GM23338 (cell line): ENCODE results near the gene WDR41. TPM values are rescaled to one million over a fixed set of nuclear protein-coding genes. Genes with fewer than 3 reads are reported as not detected.

Experiments used
- ATAC-seq: fragments of 200-7000 bp; cut with Tn5 transposase; 3 replicates; pipeline ENCODE4 v1.9.1; 2020
- DNase-seq: peaks from one replicate; pipeline ENCODE4 v3.0.0-alpha.2; 2015; ENCODE audit warnings: low spot score
- H2AFZ ChIP-seq: fragments of 200-600 bp; sonication (generic); 2 replicates; pipeline ENCODE4 v1.8.0; 2016; ENCODE audit warnings: antibody characterized with exemption, mild to moderate bottlenecking, moderate library complexity
- H3F3A ChIP-seq: fragments of 200-600 bp; sonication (generic); replicated peaks from 2 replicates; pipeline ENCODE4 v1.8.0; 2017; ENCODE audit warnings: antibody characterized with exemption, mixed run types, low read depth
- H3K27ac ChIP-seq: fragments of 200-600 bp; sonication (generic); 2 replicates; pipeline ENCODE4 v1.6.1; 2016; ENCODE audit warnings: low read depth
- H3K27me3 ChIP-seq: fragments of 200-600 bp; sonication (generic); 2 replicates; pipeline ENCODE4 v1.8.0; 2016; ENCODE audit warnings: mild to moderate bottlenecking, mixed run types, moderate library complexity; ENCODE audit not compliant: insufficient read depth
- H3K36me3 ChIP-seq: fragments of 200-600 bp; sonication (generic); 2 replicates; pipeline ENCODE4 v1.8.0; 2016; ENCODE audit warnings: mild to moderate bottlenecking; ENCODE audit not compliant: insufficient read depth
- H3K4me1 ChIP-seq: fragments of 200-600 bp; sonication (generic); 2 replicates; pipeline ENCODE4 v1.8.0; 2016; ENCODE audit warnings: mild to moderate bottlenecking, moderate library complexity; ENCODE audit not compliant: insufficient read depth
- H3K4me2 ChIP-seq: fragments of 200-600 bp; sonication (generic); 2 replicates; pipeline ENCODE4 v1.7.1; 2017; ENCODE audit warnings: mixed run types
- H3K4me3 ChIP-seq: fragments of 200-600 bp; sonication (generic); 2 replicates; pipeline ENCODE4 v1.6.1; 2016; ENCODE audit warnings: mixed run types
- H3K79me2 ChIP-seq: fragments of 200-600 bp; sonication (generic); replicated peaks from 2 replicates; pipeline ENCODE4 v1.8.0; 2017; ENCODE audit warnings: mild to moderate bottlenecking; ENCODE audit not compliant: insufficient read depth
- H3K9me2 ChIP-seq: fragments of 200-600 bp; sonication (generic); 2 replicates; pipeline ENCODE4 v1.8.0; 2017; ENCODE audit not compliant: insufficient read depth
- H4K20me1 ChIP-seq: fragments of 200-600 bp; sonication (generic); replicated peaks from 2 replicates; pipeline ENCODE4 v1.8.0; 2017; ENCODE audit warnings: mild to moderate bottlenecking; ENCODE audit not compliant: insufficient read depth
- H3K27ac Mint-ChIP-seq: 2 replicates; pipeline ENCODE4 v1.8.0; 2020; ENCODE audit warnings: inconsistent platforms, mild to moderate bottlenecking, moderate library complexity, mixed read lengths
- H3K27me3 Mint-ChIP-seq: 3 replicates; pipeline ENCODE4 v1.8.0; 2022; ENCODE audit warnings: low read depth, mild to moderate bottlenecking, moderate library complexity, mixed read lengths, inconsistent platforms; ENCODE audit not compliant: insufficient read depth, poor library complexity
- H3K36me3 Mint-ChIP-seq: 3 replicates; pipeline ENCODE4 v1.8.0; 2021; ENCODE audit warnings: low read depth, mild to moderate bottlenecking, inconsistent platforms, moderate library complexity, mixed read lengths
- H3K4me1 Mint-ChIP-seq: 3 replicates; pipeline ENCODE4 v1.8.0; 2020; ENCODE audit warnings: mild to moderate bottlenecking, inconsistent platforms, mixed read lengths
- H3K4me3 Mint-ChIP-seq: 3 replicates; pipeline ENCODE4 v1.8.0; 2021; ENCODE audit warnings: moderate library complexity, mild to moderate bottlenecking, inconsistent platforms, mixed read lengths
- H3K9me3 Mint-ChIP-seq: 3 replicates; pipeline ENCODE4 v1.8.0; 2020; ENCODE audit warnings: moderate library complexity, mild to moderate bottlenecking, inconsistent platforms, mixed read lengths
- CREB1 ChIP-seq: fragments of 250-450 bp; sonication (Bioruptor Pico); IDR thresholded peaks from 2 replicates; pipeline ENCODE4 v1.5.0; 2020; ENCODE audit warnings: low read depth, mild to moderate bottlenecking, moderate library complexity
- CTCF ChIP-seq, 2 experiments: fragments of 200-600 bp in 1 of 2; sonication (generic) in 1 of 2; conservative IDR thresholded peaks; 2 replicates each; pipeline versions ENCODE4 v1.5.1 to v1.6.1; 2016 to 2017; ENCODE audit warnings: antibody characterized with exemption in 2 of 2, low read depth in 2 of 2, mild to moderate bottlenecking in 2 of 2, moderate library complexity in 1 of 2
- ETS1 ChIP-seq: IDR thresholded peaks from 2 replicates; pipeline ENCODE4 v1.6.1; 2016; ENCODE audit warnings: antibody characterized with exemption
- EZH2 ChIP-seq: fragments of 200-600 bp; sonication (generic); IDR thresholded peaks from one replicate; pipeline ENCODE4 v1.8.0; 2017; ENCODE audit warnings: antibody characterized with exemption, mild to moderate bottlenecking, low read depth; ENCODE audit not compliant: unreplicated experiment
- EZH2phosphoT487 ChIP-seq: fragments of 200-600 bp; sonication (generic); IDR thresholded peaks from one replicate; pipeline ENCODE4 v1.8.1; 2018; ENCODE audit warnings: antibody characterized with exemption; ENCODE audit not compliant: unreplicated experiment
- JUNB ChIP-seq: IDR thresholded peaks from one replicate; pipeline ENCODE4 v1.6.1; 2016; ENCODE audit warnings: antibody characterized with exemption; ENCODE audit not compliant: unreplicated experiment
- NANOG ChIP-seq: IDR thresholded peaks from 2 replicates; pipeline ENCODE4 v1.6.1; 2016; ENCODE audit warnings: antibody characterized with exemption, borderline replicate concordance
- POLR2AphosphoS5 ChIP-seq: IDR thresholded peaks from 2 replicates; pipeline ENCODE4 v1.6.1; 2016; ENCODE audit warnings: antibody characterized with exemption, low read depth
- STAT1 ChIP-seq: IDR thresholded peaks from one replicate; pipeline ENCODE4 v1.6.1; 2016; ENCODE audit warnings: antibody characterized with exemption; ENCODE audit not compliant: unreplicated experiment
- ZNF114 ChIP-seq: fragments of 250-450 bp; sonication (Bioruptor Pico); IDR thresholded peaks from 2 replicates; pipeline ENCODE4 v1.5.0; 2020; ENCODE audit warnings: mild to moderate bottlenecking, moderate library complexity
- ZNF331 ChIP-seq: fragments of 250-450 bp; sonication (Bioruptor Pico); IDR thresholded peaks from 2 replicates; pipeline ENCODE4 v1.5.0; 2020; ENCODE audit warnings: low read depth, mild to moderate bottlenecking, moderate library complexity
- ZNF462 ChIP-seq: fragments of 250-450 bp; sonication (Bioruptor Pico); IDR thresholded peaks from 2 replicates; pipeline ENCODE4 v1.5.0; 2020; ENCODE audit warnings: mild to moderate bottlenecking, moderate library complexity
- polyA plus RNA-seq: library from polyadenylated mRNA; unstranded; fragments of >200 nt; fragmentation: Nextera tagmentation; extraction: Ambion mirVana; gene quantifications from 2 replicates; pipeline ENCODE4 v1.2.1, GENCODE V29; 2016
- total RNA-seq: library from RNA; depleted of rRNA; stranded (reverse); fragments of >200 nt; shearing (Covaris generic); gene quantifications from 2 replicates; pipeline ENCODE4 v1.2.3, GENCODE V29; 2014
- TF ChIP-seq, protein P1 (sequence below): IDR thresholded peaks from one replicate; pipeline ENCODE4 v1.6.1; 2018; ENCODE audit warnings: antibody characterized with exemption; ENCODE audit not compliant: unreplicated experiment

WDR41 gene
- total and polyA plus RNA-seq, 2 experiments from 2014 or later = 19.1 to 40.4 TPM

DNA sequence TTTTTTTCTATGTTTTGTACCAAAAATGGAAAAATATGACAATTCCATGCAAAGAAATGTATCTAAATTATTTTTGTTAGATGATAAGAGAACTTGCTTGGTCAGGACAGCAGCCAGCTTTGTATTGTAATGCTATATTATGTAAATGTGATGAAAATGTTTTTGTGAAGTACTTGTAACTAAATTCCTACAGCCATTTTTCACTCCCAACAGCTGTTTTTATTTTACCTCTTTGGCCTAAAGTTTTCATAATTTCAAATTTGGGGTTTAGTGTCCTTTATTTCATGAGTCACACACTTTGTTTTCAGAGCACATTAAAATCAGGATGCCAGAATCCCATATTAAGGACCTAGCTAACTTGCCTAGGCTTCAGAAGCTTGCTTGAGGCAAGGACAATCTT lies 64.1 kb downstream of the WDR41 start:
- Histone ChIP-seq H3K9me2 (no peaks in the 10 kb centered on the region), H4K20me1 (no peaks in the 10 kb centered on the region), H3K79me2 (no peaks in the 10 kb centered on the region), H2AFZ (no peak overlapping the region), H3K4me2 (no peak overlapping the region), H3K36me3 (0 out of 2 replicates have a peak, but pooled peaks cover 7% of the 10 kb centered on the region), H3K4me1 (no peaks in the 10 kb centered on the region), H3K4me3 (no peak overlapping the region), H3F3A (no peaks in the 10 kb centered on the region), H3K27ac (no peak overlapping the region), H3K27me3 (no peaks in the 10 kb centered on the region)
- H3K36me3 Mint-ChIP-seq = peaks cover 1% of the 10 kb centered on the region; the same call in 1 of the 3 replicates
- H3K27me3 Mint-ChIP-seq = no peaks in the 10 kb centered on the region
- DNase-seq (no peak), ATAC-seq (no peak)
- TF ChIP-seq EZH2 (no peak), POLR2AphosphoS5 (no peak), ZNF331 (CRISPR knock-in tag) (no peak), JUNB (no peak), CREB1 (no peak), NANOG (no peak), ZNF114 (no peak), ZNF462 (no peak), EZH2phosphoT487 (no peak), ETS1 (no peak), STAT1 (no peak), CTCF (conservative IDR thresholded peaks at IDR 0.05; ENCODE audit: low read depth in 2 of 2) (no peak)
- TF ChIP-seq, protein P1, sequence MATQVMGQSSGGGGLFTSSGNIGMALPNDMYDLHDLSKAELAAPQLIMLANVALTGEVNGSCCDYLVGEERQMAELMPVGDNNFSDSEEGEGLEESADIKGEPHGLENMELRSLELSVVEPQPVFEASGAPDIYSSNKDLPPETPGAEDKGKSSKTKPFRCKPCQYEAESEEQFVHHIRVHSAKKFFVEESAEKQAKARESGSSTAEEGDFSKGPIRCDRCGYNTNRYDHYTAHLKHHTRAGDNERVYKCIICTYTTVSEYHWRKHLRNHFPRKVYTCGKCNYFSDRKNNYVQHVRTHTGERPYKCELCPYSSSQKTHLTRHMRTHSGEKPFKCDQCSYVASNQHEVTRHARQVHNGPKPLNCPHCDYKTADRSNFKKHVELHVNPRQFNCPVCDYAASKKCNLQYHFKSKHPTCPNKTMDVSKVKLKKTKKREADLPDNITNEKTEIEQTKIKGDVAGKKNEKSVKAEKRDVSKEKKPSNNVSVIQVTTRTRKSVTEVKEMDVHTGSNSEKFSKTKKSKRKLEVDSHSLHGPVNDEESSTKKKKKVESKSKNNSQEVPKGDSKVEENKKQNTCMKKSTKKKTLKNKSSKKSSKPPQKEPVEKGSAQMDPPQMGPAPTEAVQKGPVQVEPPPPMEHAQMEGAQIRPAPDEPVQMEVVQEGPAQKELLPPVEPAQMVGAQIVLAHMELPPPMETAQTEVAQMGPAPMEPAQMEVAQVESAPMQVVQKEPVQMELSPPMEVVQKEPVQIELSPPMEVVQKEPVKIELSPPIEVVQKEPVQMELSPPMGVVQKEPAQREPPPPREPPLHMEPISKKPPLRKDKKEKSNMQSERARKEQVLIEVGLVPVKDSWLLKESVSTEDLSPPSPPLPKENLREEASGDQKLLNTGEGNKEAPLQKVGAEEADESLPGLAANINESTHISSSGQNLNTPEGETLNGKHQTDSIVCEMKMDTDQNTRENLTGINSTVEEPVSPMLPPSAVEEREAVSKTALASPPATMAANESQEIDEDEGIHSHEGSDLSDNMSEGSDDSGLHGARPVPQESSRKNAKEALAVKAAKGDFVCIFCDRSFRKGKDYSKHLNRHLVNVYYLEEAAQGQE = no peak
- no peak overlapping the region for H3K4me3 Mint-ChIP-seq
- H3K4me1 Mint-ChIP-seq = no peaks in the 10 kb centered on the region
- no peaks in the 10 kb centered on the region for H3K9me3 Mint-ChIP-seq
- H3K27ac Mint-ChIP-seq = no peak overlapping the region
